ENCODE measurements around the gene AHSG.

DNA sequence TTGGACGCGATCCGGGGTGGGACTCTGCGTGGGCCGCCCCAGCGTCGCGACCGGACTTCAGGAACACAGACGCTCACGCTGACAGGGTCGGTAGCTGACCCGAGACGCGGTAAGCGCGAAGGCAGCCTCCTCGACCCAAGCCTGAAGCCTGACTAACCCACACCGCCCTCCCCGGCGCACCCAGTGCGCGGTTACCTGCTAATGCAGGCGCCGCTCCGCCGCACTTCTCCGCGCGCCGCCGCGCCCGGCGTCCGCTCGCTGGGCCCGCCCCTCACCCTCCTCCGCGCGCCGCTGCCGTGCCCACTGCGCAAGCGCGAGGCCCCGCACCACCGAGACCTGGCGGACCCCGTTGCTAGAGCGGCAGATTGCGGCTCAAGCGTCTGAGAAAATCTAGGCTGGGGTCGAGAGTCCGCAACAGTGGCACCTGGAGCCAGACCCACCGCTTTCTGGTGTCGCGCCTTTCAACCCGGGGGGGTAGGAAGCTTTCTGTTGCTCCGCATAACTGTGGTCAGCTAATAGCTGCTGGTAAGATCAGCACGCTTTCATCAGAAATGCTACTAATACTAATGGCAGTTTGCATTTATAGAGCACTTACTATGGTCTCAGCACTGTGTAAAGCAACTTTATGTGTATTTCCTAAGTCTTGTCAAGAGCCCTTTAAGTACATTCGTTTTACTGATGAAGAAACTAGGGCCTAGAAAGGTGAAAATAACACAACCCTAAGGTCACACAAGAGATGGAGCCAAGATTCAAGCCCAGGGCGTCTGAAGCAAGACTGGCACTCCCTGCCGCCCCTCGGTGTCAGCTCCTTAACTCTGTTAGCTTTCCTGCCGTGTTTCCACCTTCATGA lies 45.6 kb upstream of the AHSG start, which contains the start of gene TBCCD1:
- TF ChIP-seq, protein P1, sequence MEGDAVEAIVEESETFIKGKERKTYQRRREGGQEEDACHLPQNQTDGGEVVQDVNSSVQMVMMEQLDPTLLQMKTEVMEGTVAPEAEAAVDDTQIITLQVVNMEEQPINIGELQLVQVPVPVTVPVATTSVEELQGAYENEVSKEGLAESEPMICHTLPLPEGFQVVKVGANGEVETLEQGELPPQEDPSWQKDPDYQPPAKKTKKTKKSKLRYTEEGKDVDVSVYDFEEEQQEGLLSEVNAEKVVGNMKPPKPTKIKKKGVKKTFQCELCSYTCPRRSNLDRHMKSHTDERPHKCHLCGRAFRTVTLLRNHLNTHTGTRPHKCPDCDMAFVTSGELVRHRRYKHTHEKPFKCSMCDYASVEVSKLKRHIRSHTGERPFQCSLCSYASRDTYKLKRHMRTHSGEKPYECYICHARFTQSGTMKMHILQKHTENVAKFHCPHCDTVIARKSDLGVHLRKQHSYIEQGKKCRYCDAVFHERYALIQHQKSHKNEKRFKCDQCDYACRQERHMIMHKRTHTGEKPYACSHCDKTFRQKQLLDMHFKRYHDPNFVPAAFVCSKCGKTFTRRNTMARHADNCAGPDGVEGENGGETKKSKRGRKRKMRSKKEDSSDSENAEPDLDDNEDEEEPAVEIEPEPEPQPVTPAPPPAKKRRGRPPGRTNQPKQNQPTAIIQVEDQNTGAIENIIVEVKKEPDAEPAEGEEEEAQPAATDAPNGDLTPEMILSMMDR (IDR thresholded peaks at IDR 0.05), result peak in 1 of 6 experiments; percentile 23
- peak in 3 of 4 donors; percentile 94 to 97 (median 94) for TF ChIP-seq POLR2A (IDR thresholded peaks at IDR 0.05)
